GM18517 (cell line): ENCODE data around the gene RABGAP1.

Experiments used
- ATAC-seq: cut with Tn5 transposase; IDR thresholded peaks from one replicate; pipeline ENCODE4 v1.9.1; 2021; ENCODE audit warnings: mild to moderate bottlenecking, moderate library complexity; ENCODE audit not compliant: unreplicated experiment

RABGAP1 gene

GRCh38 chr9:123074628-123075027 lies 133.8 kb downstream of the RABGAP1 start:
- ATAC-seq: no peak

- ATAC-seq: no peak
Measured at GRCh38 chr9:123080444-123080843, 139.6 kb downstream of the RABGAP1 start.

- ATAC-seq: no peak
Measured at GRCh38 chr9:123081824-123082223, 141.0 kb downstream of the RABGAP1 start.

- no peak for ATAC-seq
Measured at GRCh38 chr9:123083680-123084079, 142.9 kb downstream of the RABGAP1 start.

GRCh38 chr9:123084256-123084655 lies 143.4 kb downstream of the RABGAP1 start:
- ATAC-seq: no peak

- no peak for ATAC-seq
Measured at GRCh38 chr9:123085916-123086315, 145.1 kb downstream of the RABGAP1 start.

GRCh38 chr9:123087359-123087888 lies 146.6 kb downstream of the RABGAP1 start:
- ATAC-seq: no peak

- ATAC-seq: no peak
Measured at GRCh38 chr9:123089040-123089439, 148.2 kb downstream of the RABGAP1 start.

GRCh38 chr9:123089790-123090189 lies 149.0 kb downstream of the RABGAP1 start:
- ATAC-seq: no peak

GRCh38 chr9:123090198-123090896 lies 149.5 kb downstream of the RABGAP1 start:
- no peak for ATAC-seq

GRCh38 chr9:123090956-123091355 lies 150.1 kb downstream of the RABGAP1 start:
- no peak for ATAC-seq

- ATAC-seq: no peak
Measured at GRCh38 chr9:123091459-123091858, 150.6 kb downstream of the RABGAP1 start.

- no peak for ATAC-seq
Measured at GRCh38 chr9:123093141-123093540, 152.3 kb downstream of the RABGAP1 start.

GRCh38 chr9:123096987-123097386 lies 156.2 kb downstream of the RABGAP1 start:
- ATAC-seq: no peak

- no peak for ATAC-seq
Measured at GRCh38 chr9:123097430-123098095, 156.7 kb downstream of the RABGAP1 start.

- no peak for ATAC-seq
Measured at GRCh38 chr9:123098096-123098459, 157.3 kb downstream of the RABGAP1 start.

- ATAC-seq: no peak
Measured at GRCh38 chr9:123099042-123099441, 158.2 kb downstream of the RABGAP1 start.

GRCh38 chr9:123099548-123099947 lies 158.7 kb downstream of the RABGAP1 start:
- no peak for ATAC-seq

GRCh38 chr9:123102375-123103113 lies 161.7 kb downstream of the RABGAP1 start:
- no peak for ATAC-seq

GRCh38 chr9:123104807-123105206 lies 164.0 kb downstream of the RABGAP1 start:
- ATAC-seq: no peak

- ATAC-seq: no peak
Measured at GRCh38 chr9:123105490-123105889, 164.7 kb downstream of the RABGAP1 start.
